Urinary bladder (tissue), 4 donors: ENCODE measurements around the gene KCNIP4. TPM values are rescaled to one million over a fixed set of nuclear protein-coding genes. Genes with fewer than 3 reads are reported as not detected.
A peak's percentile ranks its signal among the peaks of the same experiment; 100 is the strongest.

Source experiments
- DNase-seq: peaks from one replicate; pipeline ENCODE4 v3.0.0-alpha.2; 2015; ENCODE audit errors: extremely low spot score
- H3K27ac ChIP-seq: one replicate; pipeline ENCODE4 v1.5.1; 2013; ENCODE audit warnings: low read depth, mild to moderate bottlenecking, moderate library complexity
- H3K36me3 ChIP-seq: one replicate; pipeline ENCODE4 v1.6.1; 2013; ENCODE audit warnings: mild to moderate bottlenecking, moderate library complexity; ENCODE audit not compliant: insufficient read depth
- H3K4me1 ChIP-seq: one replicate; pipeline ENCODE4 v1.6.1; 2013; ENCODE audit warnings: mild to moderate bottlenecking, moderate library complexity; ENCODE audit not compliant: insufficient read depth
- H3K4me3 ChIP-seq: one replicate; pipeline ENCODE4 v1.5.1; 2013; ENCODE audit warnings: low read depth, low read length
- WGBS: extraction: QIAGEN DNeasy Blood & Tissue Kit; methylation state at CpG from one replicate; pipeline ENCODE4 v1.1.7; 2013; 5-methylcytosine and 5-hydroxymethylcytosine counted together
- polyA plus RNA-seq: library from polyadenylated mRNA; stranded (reverse); fragments of 200-250 nt; gene quantifications from one replicate; pipeline ENCODE4 v1.2.3, GENCODE V29; 2013
- total RNA-seq: library from RNA; depleted of rRNA; stranded (reverse); fragments of >200 nt; gene quantifications from one replicate; pipeline ENCODE4 v1.2.3, GENCODE V29; 2014
- donor health status: healthy with polysubstance abuse.
- donor health status: healthy.

Gene KCNIP4
- total and polyA plus RNA-seq, 2 donors, result 4.9 to 23.5 TPM

DNA sequence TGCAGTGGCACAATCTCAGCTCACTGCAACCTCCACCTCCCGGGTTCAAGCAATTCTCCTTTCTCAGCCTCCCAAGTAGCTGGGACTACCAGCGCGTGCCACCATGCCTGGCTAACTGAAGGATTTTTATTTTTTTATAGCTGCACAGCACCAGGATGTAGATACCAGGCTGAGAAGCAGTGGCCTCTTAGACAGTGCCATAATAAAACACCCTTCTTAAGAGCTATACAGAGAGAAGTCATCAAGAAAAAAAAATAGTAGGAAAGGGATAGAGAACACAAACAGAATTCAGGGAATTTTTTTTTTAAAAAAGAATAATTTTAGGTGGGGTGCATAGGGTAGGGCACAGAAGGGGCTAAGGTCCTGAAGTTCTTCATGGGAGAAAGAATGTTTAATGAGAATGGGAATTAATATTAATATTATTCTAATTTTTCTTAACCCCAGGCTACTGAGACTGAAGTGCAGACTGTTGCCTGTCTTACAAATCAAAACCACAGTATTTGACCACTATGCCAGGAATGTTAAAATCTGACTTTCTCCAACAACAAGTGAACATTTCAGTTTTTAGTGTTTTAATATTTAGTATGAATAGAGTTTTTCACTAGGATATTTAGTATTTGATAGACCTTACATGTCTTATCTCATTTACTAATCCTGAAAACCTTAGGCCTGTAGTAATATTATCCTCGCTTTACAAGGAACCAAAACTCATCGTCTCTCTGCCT, 146.7 kb downstream of the KCNIP4 start:
- H3K36me3 ChIP-seq, result no peaks in the 10 kb centered on the region
- 94% methylated on average over 5 of the region's 5 CpGs for WGBS
- H3K4me1 ChIP-seq, result no peaks in the 10 kb centered on the region
- H3K27ac ChIP-seq, result no peak overlapping the region
- H3K4me3 ChIP-seq, result no peak overlapping the region
- no peak for DNase-seq

DNA sequence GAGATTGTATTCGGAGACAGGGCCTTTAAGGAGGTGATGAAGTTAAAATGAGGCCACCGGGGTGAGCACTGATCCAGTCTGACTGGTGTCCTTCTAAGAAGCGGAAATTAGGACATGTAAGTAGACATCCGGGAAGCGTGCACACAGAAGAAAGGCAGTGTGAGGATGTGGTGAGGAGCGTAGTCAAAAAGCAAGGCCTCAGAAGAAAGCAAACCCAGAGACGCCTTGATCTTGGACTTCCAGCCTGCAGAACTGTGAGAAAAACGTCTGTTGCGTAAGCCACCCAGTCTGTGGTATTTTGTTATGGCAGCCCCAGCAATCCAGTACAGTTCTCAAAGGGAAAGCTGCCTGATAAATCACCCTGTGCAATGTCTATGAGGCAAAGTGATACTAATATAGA, 153.5 kb downstream of the KCNIP4 start:
- no peak for DNase-seq
- H3K4me3 ChIP-seq, result no peak overlapping the region
- 82% methylated on average over 9 of the region's 9 CpGs for WGBS
- no peaks in the 10 kb centered on the region for H3K4me1 ChIP-seq
- no peak overlapping the region for H3K27ac ChIP-seq
- H3K36me3 ChIP-seq, result no peaks in the 10 kb centered on the region

DNA sequence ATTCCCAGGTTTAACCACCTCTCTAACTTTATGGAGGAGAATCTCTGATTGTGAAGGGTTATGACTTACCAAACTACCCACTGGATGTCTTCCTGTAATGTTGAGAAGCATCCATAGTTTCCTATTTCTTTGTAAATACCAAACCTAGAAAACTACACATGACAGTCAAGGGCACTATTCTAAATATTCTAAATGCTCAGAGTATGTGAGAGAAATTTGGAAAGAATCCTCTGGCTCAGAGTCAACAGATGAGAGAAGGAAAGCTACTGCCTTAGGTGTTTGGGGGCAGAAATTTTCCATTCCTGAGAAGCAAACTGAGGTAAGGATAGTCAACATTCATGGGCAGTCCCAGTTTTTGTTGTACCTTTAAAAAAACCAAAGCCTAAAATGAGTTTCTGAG, 155.8 kb downstream of the KCNIP4 start:
- Histone ChIP-seq H3K4me3 (no peak overlapping the region), H3K4me1 (no peaks in the 10 kb centered on the region), H3K27ac (no peak overlapping the region), H3K36me3 (no peaks in the 10 kb centered on the region)
- DNase-seq, result no peak

- no peak overlapping the region for H3K27ac ChIP-seq
- H3K4me3 ChIP-seq, result no peak overlapping the region
- 43% methylated on average over 4 of the region's 4 CpGs for WGBS
- H3K36me3 ChIP-seq, result no peaks in the 10 kb centered on the region
- H3K4me1 ChIP-seq, result no peaks in the 10 kb centered on the region
- DNase-seq, result no peak
These were observed 158.0 kb downstream of the KCNIP4 start for GRCh38 chr4:21790438-21791029.

DNA sequence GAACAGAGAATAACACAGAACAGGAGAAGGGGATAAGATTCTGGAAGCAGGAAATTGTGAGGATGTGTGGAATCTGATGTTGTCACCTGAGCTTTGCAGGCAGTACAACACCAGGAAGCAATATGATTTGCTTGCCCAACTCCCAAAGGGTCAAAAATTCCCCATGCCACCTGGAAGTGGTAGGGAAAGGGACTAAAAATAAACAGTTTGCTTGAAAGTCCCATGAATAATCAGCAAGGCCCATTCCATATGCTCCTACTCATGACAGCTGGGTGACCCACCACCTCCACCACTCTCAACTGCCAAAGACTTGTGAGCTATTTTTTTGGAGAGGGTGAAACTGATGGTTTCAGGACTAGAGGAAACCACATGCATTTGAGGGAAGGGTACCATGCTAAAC, 168.4 kb downstream of the KCNIP4 start:
- H3K4me1 ChIP-seq, result no peaks in the 10 kb centered on the region
- no peak overlapping the region for H3K4me3 ChIP-seq
- no peaks in the 10 kb centered on the region for H3K36me3 ChIP-seq
- DNase-seq, result no peak
- H3K27ac ChIP-seq, result no peak overlapping the region

GRCh38 chr4:21778702-21779101, 169.9 kb downstream of the KCNIP4 start:
- Histone ChIP-seq H3K36me3 (no peaks in the 10 kb centered on the region), H3K27ac (no peak overlapping the region), H3K4me3 (no peak overlapping the region), H3K4me1 (no peaks in the 10 kb centered on the region)
- DNase-seq, result no peak
- WGBS, result 57% methylated on average over 2 of the region's 2 CpGs

DNA sequence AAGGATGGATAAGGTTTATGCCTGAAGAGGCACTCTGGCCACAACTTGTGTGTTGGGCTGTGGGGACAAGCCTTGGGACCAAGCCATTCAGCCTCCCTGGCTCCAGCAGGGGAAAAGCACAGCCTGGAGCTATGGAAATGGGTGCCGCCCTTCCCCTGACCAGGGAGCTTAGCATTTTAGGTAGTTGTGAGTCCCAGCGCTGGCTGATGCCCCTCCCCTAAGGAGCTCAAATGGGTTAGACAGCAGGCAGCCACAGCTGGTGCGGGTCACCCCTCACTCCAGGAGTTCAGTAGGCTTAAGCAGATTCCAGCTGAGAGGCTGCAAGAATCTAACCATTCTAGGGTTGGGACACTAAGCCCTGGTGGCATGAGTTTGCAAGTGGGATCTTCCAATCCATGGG, 172.9 kb downstream of the KCNIP4 start:
- no peak for DNase-seq
- WGBS, result 90% methylated on average over 3 of the region's 3 CpGs
- Histone ChIP-seq H3K27ac (no peak overlapping the region), H3K36me3 (no peaks in the 10 kb centered on the region), H3K4me3 (no peak overlapping the region), H3K4me1 (no peaks in the 10 kb centered on the region)

DNA sequence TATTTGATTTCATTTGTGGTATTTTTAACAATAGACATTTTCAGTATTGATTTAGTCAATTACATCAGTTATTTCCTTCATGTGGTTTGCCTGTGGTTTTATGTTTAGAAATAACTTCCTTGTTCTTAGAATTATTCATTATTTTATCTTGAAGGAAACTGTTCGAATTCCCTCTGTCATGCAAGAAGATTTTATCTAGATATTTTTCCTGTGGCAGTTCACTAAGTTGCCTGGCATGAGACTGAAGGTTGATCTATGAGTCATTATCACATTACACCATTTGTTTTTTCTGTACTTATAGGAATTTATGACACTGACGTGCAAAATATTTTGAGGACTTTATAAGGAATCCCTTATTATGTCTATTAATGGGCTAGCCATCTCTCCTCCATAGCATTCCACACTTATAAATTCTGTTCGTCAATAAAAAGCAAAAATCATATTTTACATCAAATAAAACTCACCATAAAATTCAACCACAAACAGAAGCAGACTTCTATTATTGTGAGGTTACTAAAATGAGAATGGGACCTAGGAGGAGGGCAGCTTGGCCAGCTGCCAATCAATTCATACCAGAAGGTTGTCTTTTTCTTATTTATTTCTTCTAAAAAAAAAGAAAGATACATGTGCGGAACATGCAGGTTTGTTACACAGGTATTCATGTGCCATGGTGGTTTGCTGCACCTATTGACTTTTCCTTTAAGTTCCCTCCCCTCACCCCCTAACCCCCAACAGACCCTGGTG, 179.0 kb downstream of the KCNIP4 start:
- WGBS, result 47% methylated on average over 4 of the region's 4 CpGs
- Histone ChIP-seq H3K4me3 (no peak overlapping the region), H3K27ac (no peak overlapping the region), H3K4me1 (no peaks in the 10 kb centered on the region), H3K36me3 (no peaks in the 10 kb centered on the region)
- no peak for DNase-seq

DNA sequence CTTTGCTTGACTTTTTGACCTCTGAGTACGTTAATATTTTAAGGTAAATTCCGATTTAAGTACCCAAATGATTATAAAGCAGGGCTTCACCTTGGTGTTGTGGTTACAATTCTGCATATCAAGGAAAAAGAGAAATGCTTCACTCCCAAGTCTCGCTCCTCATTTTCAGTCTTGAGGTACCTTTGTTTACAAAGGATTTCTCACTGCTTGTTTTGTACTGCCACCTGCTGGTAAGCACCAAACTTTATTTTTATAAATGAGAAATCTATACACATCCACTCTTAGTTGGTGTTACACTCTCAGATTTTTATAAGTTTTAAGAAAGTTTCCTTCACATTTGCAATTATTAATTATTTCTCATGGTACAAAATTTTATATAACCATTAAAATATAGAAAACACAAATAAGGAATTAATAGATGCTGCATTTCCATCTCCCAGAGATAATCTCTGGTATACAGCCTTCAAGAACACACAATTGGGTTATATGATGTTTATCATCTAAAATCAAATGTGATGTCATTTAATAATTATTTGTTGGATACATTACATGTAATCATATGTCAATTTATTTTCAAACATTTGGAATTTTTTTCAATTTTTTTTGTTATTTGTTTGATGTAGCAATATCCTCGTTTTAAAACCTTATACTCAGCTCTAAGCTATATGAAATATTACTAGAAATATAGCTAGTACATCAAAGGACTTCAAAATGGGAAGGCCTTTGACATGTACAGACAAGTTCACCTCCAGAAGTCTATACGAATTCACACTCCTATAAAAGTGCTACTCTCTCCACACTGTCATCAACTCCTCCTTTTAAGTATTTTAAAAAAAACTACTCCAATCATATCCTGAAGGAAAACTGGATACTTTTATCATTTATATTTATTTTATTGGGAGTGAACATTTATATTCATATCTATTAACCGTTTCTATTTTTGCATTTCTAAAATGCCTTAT, 179.9 kb downstream of the KCNIP4 start:
- DNase-seq, result peak; percentile 17
- 39% methylated on average over 6 of the region's 6 CpGs for WGBS
- Histone ChIP-seq H3K27ac (no peak overlapping the region), H3K36me3 (no peaks in the 10 kb centered on the region), H3K4me3 (no peak overlapping the region), H3K4me1 (no peaks in the 10 kb centered on the region)

GRCh38 chr4:21765810-21766407, 182.7 kb downstream of the KCNIP4 start:
- 47% methylated on average over 8 of the region's 8 CpGs for WGBS
- Histone ChIP-seq H3K4me3 (no peak overlapping the region), H3K36me3 (no peaks in the 10 kb centered on the region), H3K27ac (no peak overlapping the region), H3K4me1 (no peaks in the 10 kb centered on the region)
- DNase-seq, result no peak

DNA sequence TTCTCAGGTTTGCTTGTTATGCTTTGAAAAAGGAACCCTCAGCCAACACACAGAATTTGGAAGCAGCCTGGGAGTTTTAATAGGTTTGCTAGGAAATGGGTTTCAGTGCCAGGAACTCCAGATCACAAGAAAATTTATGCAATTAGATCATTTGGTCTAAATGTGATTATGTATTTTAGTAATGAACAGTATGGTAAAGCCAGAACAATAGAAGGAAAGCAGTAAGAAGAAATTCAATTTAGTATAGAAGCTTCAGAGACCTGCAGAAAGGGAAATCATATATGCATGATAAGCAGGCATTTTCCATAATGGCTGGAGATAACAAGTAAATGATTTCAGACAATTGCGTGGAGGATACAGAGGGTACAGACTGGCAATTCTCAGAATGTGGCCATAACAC, 184.7 kb downstream of the KCNIP4 start:
- H3K36me3 ChIP-seq, result no peaks in the 10 kb centered on the region
- WGBS, result 86% methylated on average over 1 of the region's 1 CpG
- no peak for DNase-seq

DNA sequence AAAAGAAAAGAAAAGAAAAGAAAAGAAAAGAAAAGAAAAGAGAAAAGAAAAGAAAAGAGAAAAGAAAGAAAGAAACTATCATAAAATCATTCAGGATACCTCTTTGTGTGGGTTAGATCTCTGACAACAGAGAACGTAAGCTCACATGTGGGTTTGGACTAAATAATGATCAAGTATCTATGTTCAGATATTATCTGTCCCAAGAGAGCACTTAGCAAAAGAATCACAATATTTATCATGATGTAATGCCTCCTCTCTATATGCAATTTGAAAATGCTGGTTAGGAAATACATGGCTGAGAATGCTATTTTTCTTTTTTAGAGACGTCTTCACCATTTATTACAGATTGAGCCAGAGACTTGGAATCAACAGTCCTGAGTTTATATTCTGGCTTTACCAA, 191.3 kb downstream of the KCNIP4 start:
- no peaks in the 10 kb centered on the region for H3K36me3 ChIP-seq
- H3K27ac ChIP-seq, result no peak overlapping the region
- no peak overlapping the region for H3K4me3 ChIP-seq
- H3K4me1 ChIP-seq, result no peaks in the 10 kb centered on the region
- DNase-seq, result no peak
- 64% methylated on average over 2 of the region's 2 CpGs for WGBS

More for the DNA sequence above, 184.7 kb downstream of the KCNIP4 start:
- Histone ChIP-seq H3K4me1 (no peaks in the 10 kb centered on the region), H3K27ac (no peak overlapping the region), H3K4me3 (no peak overlapping the region)
